ENCODE results near the gene LGI2. TPM values are rescaled to one million over a fixed set of nuclear protein-coding genes. Genes with fewer than 3 reads are reported as not detected.

Gene LGI2
- total RNA-seq, 1 experiment from 2014 or later: 1.4 TPM

- Histone ChIP-seq H3K27ac (ENCODE audit: insufficient read length, low read depth, low read length) (no peak overlapping the region), H2BK12ac (ENCODE audit: insufficient read length, low read depth, low read length) (no peak overlapping the region), H2AFZ (ENCODE audit: low read length) (peak overlapping the region; percentile 60), H4K5ac (ENCODE audit: insufficient read length, low read depth, low read length) (no peak overlapping the region), H3T11ph (ENCODE audit: low read length) (no peak overlapping the region), H3K79me2 (ENCODE audit: insufficient read depth, low read length) (no peaks in the 10 kb centered on the region), H3K4me1 (ENCODE audit: insufficient read depth, low read length) (peaks cover 7% of the 10 kb centered on the region; the same call in 1 of the 2 replicates), H3K23ac (ENCODE audit: insufficient read length, low read depth, low read length) (no peak overlapping the region), H3K9me3 (ENCODE audit: control insufficient read depth, low read depth, low read length) (no peaks in the 10 kb centered on the region), H4K20me1 (ENCODE audit: control insufficient read depth, insufficient read depth, insufficient read length) (no peaks in the 10 kb centered on the region), H3K27me3 (ENCODE audit: insufficient read depth, low read length) (peaks cover 13% of the 10 kb centered on the region; the same call in 1 of the 2 replicates), H3K56ac (ENCODE audit: insufficient read length, low read depth, low read length) (no peak overlapping the region), H2AK5ac (ENCODE audit: insufficient read length, low read length) (no peak overlapping the region), H3K9ac (ENCODE audit: extremely low read depth, insufficient read length, low read length) (peak overlapping the region; percentile 19), H4K8ac (replicated peaks; ENCODE audit: insufficient read length, low read depth, low read length) (no peak overlapping the region), H2BK5ac (ENCODE audit: insufficient read length, low read length) (no peak overlapping the region), H4K91ac (ENCODE audit: insufficient read length, low read depth, low read length) (no peak overlapping the region), H2BK20ac (ENCODE audit: low read depth, low read length, poor library complexity, severe bottlenecking) (no peak overlapping the region), H3K23me2 (ENCODE audit: insufficient read length, low read depth, low read length, poor library complexity, severe bottlenecking) (peaks cover 7% of the 10 kb centered on the region), H2BK120ac (ENCODE audit: low read depth, low read length, poor library complexity, severe bottlenecking) (no peak overlapping the region), H3K14ac (ENCODE audit: insufficient read depth, low read length) (0 out of 2 replicates have a peak overlapping the region, but pooled peaks have one; percentile 35), H3K79me1 (ENCODE audit: insufficient read depth, low read depth, low read length, poor library complexity, severe bottlenecking) (no peaks in the 10 kb centered on the region), H3K4ac (ENCODE audit: low read depth, low read length) (no peak overlapping the region), H2BK15ac (ENCODE audit: low read depth, low read length) (no peak overlapping the region), H3K4me2 (ENCODE audit: insufficient read depth, insufficient read length, low read length) (peak overlapping the region; percentile 89), H3K18ac (ENCODE audit: insufficient read length, low read depth, low read length) (peak overlapping the region; percentile 34)
- peak; percentile 54 for DNase-seq
- WGBS (ENCODE audit: extremely low coverage, insufficient read length, low lambda C conversion rate): no CpG with 5 or more reads among the region's 26 CpGs
- TF ChIP-seq CTCF (conservative IDR thresholded peaks at IDR 0.05): no peak
- Mint-ChIP-seq H3K27me3 (ENCODE audit: low read depth) (peaks cover 75% of the 10 kb centered on the region), H3K9me3 (peaks cover 0 to 4% of the 10 kb centered on the region in 2 experiments; a peak in 4 of 5 replicates), H3K4me1 (peaks cover 23 to 31% of the 10 kb centered on the region in 2 experiments), H3K4me3 (peak overlapping the region; percentile 68 to 81), H3K27ac (no peak overlapping the region), H3K36me3 (ENCODE audit: insufficient read depth in 1 of 3, low read depth in 3 of 3) (peaks cover 0 to 5% (median 0%) of the 10 kb centered on the region in 3 experiments; a peak in 1 of 7 replicates)
Measured at GRCh38 chr4:25031077-25031621, 403 bp upstream of the LGI2 start.
